CD4-positive, alpha-beta T cell treated with Interleukin-15 for 4 hours (primary cell): Measurements from ENCODE around the gene TKTL1.
"Not testable (repeated sequence)": the region's sequence is repeated elsewhere in the genome, so short reads cannot be mapped to it uniquely, and the experiment has no call there.

Source experiments
- DNase-seq: peaks from one replicate; pipeline ENCODE4 v3.0.0-alpha.2; 2020; ENCODE audit warnings: low spot score

TKTL1 gene

DNA sequence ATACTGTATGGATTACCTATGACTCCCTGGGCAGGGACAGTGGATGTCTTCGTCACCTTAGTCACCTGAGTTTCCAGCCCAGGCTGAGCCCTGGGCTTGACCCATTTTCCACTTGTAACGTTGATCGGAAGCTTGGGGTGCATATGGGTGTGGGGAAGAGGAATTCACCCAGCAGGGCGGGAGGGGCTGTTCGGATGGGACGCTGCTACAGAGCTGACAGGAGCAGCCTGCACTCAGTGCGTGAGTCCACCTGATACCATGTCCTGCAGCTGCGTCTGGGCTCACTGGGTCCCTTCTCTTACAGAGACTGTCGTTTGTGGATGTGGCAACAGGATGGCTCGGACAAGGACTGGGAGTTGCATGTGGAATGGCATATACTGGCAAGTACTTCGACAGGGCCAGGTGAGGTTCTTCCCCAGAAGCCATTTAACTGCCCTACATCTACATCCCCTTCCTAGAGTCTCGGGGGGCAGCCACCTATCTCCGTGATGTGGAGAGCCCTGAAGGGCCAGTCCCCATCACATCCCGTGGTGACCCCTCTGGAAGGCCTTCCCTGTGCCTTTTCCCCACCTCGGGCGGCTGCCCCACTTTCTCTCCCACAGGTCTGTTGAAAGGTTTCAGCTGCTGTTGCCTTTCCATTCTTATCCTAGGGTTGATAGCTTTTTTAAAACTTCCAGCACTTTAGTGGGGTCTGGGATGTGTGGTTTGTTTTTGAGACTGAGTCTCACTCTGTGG is 13.6 kb downstream of the TKTL1 start:
- no peak for DNase-seq

DNA sequence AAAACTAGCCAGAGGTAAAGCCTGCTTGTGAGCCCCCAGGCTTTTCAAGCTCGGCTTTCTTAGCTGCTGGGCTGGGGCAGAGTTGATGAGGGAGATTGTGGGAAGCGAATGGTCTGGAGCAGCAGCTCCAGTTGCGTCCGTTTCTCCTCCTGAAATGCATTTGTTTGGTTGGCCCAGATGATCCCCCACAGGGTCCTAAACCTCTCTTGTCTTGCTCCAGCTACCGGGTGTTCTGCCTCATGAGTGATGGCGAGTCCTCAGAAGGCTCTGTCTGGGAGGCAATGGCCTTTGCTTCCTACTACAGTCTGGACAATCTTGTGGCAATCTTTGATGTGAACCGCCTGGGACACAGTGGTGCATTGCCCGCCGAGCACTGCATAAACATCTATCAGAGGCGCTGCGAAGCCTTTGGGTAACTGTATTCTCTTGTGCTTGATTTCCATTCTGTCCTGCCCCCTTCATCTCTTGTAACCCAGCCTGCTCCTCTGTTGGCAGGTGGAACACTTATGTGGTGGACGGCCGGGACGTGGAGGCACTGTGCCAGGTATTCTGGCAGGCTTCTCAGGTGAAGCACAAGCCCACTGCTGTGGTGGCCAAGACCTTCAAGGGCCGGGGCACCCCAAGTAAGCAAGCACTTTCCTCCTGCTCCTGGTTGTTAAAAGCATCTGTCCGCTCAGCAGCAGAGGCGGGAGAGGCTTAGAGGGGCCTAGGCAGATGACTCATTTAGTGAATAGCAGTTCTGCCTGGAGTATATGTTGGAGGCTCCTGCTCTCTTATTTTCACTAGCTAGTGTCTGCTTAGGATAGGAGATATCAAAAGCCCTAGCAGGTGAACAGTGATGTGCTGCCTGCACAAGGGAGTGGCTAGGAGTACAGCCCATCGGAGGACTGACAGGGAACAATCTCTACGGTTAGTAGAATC is 15.3 kb downstream of the TKTL1 start:
- no peak for DNase-seq

DNA sequence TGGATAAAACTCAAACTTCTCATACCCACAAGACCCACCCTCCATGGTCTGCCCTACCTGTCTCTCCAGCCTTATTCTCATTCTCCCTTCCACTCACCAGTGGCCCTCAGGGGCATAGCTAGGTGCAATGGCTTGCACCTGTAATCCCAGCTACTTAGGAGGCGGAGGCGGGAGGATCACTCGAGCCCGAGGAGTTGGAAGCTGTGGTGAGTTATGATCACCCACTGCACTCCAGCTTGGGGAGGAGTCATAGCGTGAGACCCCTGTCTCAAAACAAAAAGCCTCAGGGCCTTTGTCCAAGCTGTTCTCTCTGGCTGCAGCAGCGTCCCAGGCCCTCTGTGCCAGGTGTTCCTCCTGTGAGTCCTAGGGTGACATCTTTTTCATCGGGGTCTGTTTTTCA is 16.5 kb downstream of the TKTL1 start:
- DNase-seq, result no peak

DNA sequence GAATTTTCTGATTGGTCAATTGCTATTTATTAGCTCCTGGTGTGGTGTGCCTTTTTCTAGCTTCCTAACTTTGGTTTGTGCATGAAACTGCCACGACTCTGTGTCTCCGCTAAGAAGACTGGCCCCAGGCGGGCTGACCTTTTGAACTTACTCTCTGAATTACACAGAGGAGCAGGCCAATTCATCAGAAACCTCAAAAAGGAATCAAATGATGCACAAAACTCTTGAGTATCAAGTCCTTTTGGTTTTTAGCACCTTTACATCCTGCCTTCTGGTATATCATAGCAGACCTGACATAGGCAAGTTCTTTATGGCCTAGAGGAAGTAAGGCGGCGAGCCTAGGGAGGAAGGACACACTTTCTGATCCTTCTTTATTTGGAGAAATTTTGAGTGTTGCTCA is 17.6 kb downstream of the TKTL1 start:
- no peak for DNase-seq

DNA sequence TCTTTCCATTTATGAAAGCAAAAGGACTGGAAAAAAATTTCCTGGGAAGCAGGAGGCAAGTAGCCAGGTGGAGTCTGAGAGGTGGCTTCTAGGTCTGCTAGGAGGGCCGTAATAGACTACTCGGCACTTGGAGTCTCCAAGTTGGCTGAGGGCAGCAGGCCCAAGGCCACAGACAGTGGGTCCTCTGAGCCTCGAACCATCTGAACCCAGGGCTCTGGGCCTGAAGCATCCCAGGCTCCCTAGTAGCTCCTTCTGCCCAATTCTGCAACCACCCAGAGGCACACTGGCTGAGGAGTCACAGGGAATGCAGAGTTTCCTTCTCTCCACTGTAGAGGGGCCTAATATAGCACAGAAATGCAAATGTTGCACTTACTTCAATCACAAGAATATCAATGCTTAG is 19.8 kb downstream of the TKTL1 start:
- DNase-seq, result no peak

DNA sequence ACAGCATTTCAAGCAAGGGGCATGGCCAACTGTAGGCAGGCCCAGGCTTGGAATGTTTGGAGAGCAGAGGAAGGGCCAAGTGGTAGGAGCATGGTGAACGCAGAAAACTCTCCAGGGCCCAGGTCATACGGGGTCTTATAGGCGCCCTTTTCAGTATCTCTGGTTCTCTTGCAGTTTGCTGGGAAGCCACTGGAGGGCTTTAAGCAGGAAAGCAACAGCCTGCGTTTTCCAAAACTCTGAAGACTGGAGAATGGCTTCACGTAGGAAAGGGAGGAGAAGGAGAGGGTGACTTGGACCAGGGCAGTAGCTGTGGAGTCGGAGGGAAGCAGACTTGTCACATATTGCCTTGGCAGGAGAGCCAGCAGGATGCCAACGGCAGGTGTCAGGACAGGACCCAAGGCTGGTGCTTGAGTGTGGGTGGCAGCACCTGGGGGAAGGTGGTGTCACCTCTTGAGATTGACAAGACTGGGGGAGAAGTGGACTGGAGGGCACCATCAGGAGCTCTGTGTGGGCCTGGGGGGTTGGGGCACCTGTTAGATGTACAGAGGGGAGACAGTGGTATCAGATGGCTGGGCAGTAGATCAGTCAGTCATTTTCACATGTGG is 21.9 kb downstream of the TKTL1 start:
- no peak for DNase-seq

DNA sequence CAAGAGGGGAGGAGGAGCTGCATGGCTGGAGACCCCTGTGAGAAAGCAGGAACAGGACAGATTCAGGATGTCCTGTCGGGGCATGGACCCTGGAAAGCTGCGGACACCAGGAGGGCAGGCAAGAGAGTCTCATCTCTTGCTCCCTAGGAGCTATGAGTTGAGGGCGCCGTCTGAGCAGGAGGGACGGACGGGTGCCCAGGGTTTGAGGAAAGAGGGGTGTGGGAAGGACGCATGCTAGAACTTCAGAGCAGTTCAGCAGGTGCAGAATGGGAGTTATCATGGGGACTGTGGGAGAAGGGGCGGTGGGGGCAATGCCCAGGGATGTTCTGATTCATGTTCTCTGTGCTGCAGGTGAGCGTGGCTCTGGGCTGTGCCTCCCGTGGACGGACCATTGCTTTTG is 24.8 kb downstream of the TKTL1 start:
- no peak for DNase-seq

DNA sequence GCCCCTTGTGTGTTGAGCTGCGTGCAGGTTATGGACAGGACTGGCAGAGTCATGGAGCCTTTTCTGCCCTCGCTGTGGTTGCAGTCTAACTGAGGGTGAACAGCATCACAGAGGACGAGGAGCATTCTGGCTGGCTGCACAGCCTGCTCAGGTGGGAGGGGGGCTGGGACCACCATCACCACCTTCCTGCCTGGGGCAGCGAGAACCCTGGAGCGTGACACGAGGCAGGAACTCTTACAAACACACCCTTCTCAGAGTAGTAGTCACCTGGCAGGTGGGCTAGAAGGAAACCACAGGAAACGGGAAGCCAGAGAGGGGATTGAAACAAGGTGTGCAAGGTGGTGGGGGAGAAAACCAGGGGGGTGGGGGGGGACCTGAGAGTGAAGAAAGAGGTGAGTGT is 25.6 kb downstream of the TKTL1 start:
- no peak for DNase-seq

DNA sequence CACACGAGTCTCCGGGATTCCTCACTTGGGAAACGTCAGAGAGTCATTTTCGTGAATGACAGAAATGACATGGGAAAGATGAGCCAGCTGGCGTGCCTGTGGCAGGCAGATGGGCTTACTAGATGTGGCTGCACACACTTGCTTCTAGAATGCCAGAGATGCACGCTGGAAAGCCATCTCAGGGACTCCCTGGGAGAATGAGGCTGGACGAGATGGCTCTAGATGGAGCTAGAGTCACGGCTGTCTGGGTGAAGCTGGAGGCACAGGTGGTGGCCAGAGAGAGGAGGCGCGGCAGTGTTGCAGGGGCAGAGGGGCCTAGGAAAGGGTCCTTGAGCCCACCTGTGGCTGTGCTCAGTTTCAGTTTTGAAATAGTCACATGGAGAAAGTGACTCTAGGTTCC is 26.0 kb downstream of the TKTL1 start:
- DNase-seq, result no peak

DNA sequence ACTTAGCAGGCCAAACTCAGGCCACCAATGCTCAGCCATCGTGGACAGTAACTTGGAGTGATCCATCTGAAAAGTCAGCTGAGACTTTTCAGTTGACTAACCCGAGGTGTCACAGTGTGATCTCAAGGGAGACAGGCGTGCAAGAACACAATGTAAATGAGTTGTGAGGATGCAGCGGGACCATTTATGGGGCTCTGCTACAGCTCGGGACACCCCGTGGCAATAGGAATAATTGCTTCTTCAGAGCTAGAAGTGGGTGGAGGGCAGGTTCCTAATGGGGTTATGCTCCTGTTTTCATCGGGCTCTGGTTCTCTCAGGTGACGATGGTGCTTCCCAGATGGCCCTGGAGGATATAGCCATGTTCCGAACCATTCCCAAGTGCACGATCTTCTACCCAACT is 27.3 kb downstream of the TKTL1 start:
- DNase-seq, result no peak

DNA sequence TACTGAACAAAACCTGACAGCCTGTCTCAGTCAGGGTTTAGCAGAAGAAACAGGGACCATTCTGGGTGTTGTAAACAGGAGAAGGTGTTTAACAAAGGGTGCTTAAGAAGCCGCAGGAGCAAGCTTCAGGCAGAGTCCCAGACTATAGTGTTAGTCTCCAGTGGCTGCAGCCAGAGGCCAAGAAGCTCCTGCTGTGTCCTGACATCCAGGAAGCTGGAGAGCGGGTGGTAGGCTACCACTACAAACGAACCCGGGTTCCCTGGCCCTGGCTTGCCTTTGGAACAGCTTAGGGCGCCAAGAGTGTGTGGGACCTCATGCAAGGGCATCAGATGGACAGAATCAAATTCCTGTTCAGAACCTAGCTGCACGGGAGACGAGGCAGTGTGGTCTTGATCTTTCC is 27.9 kb downstream of the TKTL1 start:
- no peak for DNase-seq

DNA sequence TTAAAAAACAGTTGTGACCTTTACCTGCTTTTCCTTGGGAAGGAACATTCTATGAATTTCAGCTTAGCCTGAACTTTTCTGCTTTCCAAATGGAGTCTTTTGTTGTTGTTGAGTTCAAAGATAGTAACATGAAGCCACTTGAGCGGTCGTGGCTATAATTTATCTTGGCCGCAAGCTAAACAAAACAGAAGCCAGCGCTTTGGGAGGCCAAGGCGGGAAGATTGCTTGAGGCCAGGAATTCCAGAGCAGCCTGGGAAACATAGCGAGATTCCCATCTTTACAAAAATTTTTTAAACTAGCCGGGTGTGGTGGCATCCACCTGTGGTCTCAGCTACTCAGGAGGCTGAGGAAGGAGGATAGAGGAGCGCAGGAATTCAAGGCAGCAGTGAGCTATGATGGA is 29.9 kb downstream of the TKTL1 start:
- no peak for DNase-seq

DNA sequence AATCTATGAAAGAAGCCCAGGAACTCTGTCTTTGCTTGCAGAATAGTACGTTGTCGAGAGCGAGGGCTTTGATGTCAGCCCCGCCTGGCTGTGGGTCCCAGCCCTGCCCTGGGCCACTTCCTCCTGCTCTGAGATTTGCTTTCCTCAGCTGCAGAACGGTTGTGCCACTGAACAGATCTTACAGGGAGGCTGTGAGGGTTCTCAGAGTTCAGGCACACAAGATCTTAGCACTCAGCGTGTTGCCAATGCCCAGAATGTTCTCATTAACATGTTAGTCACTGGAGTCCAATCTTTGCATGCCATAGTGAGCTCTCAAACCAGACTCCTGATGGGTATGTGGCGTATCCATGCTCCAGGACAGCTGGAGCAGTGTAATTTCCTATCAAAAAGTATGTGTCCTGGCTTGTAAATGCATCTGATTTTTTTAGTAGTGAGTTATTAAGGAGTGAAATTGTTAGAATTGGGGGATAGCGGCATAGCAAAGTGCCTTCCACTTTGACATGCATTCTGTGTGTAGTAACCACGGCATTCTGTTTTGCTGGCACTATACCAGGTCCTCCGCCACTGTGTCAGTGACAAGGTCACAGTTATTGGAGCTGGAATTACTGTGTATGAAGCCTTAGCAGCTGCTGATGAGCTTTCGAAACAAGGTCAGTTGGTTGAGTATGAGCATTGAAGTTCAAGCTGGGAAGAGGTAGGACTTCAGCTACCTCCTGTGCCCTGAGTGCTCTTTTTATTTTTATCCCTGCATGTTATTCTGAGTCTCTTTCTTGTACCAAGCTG is 31.6 kb downstream of the TKTL1 start:
- peak; percentile 51 for DNase-seq

DNA sequence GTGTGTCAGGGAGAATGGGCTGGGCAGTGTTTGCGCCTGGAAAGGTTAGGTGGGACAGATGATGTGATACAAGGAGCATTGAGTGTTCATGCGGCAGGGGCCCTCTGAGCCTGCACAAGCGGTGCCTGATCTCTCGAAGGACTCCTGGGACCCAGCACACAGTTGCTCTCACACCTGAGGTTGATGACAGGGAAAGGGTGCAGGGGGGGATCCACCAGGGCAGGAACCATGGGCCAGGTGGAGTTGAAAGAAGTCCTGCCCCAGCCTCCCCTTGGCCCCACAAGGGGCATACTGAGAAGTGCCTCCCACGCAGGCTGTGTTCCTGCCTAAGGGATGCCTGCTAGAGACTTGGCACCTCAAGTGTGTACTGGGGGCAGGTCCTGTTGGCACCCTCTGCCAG is 33.1 kb downstream of the TKTL1 start:
- DNase-seq, result no peak

DNA sequence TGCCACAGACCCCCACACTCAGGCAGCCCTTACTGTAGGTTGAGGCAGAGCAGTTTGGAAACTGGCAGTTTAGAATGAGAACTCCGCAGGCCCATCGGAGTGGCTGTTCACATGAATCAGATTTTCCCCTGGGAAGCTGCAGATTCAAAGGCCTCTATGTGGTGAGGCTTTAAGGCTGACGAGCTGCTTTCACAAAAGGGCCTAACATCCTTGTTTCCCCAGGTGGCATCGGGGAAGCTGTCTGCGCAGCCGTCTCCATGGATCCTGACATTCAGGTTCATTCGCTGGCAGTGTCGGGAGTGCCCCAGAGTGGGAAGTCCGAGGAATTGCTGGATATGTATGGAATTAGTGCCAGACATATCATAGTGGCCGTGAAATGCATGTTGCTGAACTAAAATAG is 33.7 kb downstream of the TKTL1 start:
- no peak for DNase-seq

DNA sequence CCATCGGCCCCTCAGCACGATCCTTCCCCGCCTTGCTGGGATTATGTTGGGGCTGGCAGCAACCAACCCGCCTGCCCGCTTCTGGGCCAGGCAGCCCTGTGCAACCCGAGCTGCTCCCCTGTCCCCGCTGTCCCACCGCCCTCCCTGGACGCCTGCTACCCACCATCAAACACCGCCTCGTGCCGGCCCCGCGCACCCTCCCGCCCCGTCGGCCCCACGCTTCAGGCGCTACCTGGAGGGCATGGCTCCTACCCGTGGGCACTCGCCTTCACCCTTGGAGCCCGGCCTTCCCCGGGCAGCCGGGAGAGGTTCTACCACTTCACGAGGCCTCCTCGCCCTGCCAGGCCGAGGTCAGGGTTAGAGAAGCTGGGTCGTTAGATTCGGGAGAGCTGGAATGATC is 37.0 kb downstream of the TKTL1 start:
- DNase-seq, result no peak

DNA sequence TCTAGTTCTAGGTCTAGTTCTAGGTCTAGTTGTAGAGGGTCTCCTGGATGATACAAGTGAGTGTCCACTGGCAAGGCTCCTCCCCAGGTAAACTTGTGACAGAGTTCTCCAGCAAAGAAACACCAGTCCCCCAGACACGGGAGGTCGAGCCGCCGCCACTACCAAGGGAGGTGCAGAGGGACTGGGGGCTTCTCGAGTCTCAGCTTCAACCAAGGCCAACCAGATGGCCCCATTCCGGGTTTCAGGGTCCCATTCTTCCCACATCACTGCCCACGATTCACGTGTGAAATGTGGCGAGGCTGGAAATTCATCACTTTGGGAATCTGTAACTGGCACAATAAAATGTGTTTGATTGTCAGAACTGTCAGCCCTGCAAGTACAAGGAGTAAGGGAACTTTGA is 37.5 kb downstream of the TKTL1 start:
- no peak for DNase-seq

DNA sequence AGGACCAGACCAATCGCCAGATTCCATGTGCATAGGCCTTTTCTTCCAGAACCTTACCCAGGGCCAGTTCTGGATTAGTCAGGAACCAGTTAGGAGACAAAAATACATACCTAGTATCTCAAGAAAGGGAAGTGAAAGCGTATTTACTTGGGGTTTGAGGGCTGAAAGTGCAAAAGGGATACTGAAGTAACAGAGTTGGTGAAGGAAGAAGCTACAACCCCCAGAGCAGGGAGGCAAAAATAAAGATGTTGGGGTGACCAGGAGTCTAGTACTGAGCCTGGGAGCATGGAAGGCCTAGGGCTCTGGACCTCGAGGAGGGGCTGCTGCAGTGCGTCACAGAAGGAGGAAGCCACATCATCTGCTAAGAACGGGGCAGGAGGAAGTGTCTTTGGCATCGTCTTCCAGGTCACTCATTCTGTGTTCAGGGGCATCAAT is 38.3 kb downstream of the TKTL1 start:
- no peak for DNase-seq

DNA sequence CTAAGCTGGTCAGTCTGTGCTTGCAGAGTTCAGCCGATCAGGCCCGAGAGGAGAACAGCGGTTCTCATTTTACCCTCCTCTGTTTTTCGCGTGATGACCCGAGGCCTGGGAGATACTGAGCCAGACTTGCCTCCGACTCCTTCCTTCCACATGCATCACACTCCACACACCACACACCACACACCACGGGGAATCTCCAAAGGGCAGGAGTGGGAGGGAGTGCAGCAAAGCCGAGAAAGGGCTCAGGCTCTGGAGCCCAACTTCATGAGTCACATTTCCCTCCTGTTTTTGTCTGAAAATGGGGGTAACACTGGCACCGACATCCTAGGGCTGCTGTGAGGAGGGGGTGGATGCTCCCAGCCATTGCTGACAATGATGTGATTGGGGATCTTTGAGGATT is 38.9 kb downstream of the TKTL1 start:
- no peak for DNase-seq

DNA sequence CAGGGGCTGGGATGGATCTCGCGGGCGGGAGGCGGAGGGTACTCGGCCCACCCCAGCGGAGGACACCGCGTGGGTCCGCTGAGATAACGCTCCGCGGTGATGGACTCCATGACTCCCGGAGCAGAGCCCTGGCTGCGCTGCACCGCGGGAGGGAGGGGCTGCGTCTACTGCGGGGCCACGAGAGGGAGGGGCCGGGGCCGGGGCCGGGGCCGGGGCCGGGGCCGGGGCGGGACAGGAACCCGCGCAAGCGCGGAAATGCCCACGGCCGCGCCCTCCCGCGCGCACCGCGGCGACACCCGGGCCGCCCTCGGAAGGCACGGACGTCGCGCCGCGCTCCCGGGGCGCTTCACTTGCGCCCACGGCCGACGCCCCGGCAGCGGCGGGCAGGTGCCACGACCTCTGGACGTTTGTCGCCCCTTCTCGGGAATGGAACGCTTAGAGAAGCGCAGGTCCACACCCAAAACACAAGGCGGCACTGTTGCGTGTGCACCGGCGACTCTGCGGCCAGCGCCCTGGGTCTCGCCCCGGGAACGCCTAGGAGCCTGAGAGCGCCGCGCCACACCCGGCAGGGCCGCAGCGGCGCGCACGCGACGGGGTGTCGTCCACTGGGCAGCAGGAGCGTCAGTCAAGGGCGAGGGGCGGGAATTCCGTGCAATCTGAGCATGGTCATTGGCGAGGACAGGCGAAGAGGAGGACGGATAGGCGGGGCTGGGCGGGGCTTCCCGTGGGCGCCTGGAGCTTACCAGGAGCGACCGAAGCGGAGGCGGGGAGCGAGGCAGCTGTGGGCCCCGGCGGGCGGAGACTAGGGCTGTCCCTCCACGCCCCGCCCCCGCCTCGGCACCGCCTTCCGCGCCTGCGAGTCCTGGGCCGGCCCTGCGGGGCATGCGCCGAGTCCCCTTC is 46.1 kb downstream of the TKTL1 start:
- not testable (repeated sequence) for DNase-seq

DNA sequence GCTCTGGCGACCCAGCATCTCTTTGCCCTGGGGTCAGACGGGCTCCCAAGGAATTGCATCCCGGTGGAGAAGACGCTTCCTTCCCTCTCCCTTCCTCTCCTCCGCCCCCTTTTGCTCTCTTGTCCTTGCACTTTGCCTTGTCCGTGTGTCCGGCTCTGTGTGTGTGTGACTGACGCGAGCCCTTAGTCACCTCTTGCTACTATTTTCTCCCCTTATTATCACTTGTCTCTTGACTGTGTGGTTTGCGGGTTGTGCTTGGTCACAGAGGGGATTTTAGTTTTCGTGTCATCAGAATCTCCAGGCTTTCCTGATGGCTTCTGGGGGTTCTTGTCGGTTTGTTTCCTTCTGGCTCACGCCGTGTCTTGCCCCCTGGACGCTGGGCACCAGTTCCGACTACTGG is 47.5 kb downstream of the TKTL1 start:
- DNase-seq, result not testable (repeated sequence)
